Measurements from ENCODE around the gene KRTAP10-12.

The KRTAP10-12 gene

DNA sequence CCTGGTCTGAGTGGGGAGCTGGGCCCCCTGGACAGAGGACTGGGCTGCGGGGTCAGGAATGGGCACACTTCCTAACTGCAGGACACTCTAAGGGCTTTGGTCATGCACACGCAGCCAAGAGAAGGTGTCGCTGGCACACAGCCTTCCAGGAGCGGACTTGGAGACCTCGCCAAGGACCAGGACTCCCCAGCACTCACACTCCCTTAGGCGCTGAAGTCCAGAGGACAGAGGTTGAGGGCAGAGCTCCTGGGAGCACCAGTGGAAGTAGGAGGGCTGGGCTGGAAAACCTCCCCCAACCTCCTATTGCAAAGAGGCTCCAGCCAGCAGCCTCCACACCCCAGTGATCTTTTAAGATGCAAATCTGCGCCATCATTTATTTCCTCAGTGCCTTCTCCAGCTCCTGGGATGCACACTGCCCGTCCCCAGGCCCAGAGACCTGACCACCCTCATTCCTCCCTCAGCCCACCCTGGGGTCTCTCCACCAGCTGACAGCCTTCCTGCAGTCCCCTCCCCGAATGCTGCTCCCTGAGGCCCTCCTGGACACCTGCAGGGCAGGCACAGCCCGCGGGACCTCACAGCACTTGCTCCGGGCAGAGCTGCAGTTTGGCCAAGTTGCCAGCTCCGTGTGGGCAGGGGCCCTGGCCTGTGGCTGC lies 11.4 kb downstream of the KRTAP10-12 start:
- Mint-ChIP-seq H3K36me3 (ENCODE audit: low read depth) (no peaks in the 10 kb centered on the region), H3K4me3 (no peak overlapping the region), H3K9me3 (peaks cover 21% of the 10 kb centered on the region), H3K27ac (no peak overlapping the region), H3K27me3 (ENCODE audit: low read depth, poor library complexity) (peaks cover 100% of the 10 kb centered on the region), H3K4me1 (peaks cover 52% of the 10 kb centered on the region)
- DNase-seq: no peak
- TF ChIP-seq, protein P1, sequence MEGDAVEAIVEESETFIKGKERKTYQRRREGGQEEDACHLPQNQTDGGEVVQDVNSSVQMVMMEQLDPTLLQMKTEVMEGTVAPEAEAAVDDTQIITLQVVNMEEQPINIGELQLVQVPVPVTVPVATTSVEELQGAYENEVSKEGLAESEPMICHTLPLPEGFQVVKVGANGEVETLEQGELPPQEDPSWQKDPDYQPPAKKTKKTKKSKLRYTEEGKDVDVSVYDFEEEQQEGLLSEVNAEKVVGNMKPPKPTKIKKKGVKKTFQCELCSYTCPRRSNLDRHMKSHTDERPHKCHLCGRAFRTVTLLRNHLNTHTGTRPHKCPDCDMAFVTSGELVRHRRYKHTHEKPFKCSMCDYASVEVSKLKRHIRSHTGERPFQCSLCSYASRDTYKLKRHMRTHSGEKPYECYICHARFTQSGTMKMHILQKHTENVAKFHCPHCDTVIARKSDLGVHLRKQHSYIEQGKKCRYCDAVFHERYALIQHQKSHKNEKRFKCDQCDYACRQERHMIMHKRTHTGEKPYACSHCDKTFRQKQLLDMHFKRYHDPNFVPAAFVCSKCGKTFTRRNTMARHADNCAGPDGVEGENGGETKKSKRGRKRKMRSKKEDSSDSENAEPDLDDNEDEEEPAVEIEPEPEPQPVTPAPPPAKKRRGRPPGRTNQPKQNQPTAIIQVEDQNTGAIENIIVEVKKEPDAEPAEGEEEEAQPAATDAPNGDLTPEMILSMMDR (IDR thresholded peaks at IDR 0.05): no peak

DNA sequence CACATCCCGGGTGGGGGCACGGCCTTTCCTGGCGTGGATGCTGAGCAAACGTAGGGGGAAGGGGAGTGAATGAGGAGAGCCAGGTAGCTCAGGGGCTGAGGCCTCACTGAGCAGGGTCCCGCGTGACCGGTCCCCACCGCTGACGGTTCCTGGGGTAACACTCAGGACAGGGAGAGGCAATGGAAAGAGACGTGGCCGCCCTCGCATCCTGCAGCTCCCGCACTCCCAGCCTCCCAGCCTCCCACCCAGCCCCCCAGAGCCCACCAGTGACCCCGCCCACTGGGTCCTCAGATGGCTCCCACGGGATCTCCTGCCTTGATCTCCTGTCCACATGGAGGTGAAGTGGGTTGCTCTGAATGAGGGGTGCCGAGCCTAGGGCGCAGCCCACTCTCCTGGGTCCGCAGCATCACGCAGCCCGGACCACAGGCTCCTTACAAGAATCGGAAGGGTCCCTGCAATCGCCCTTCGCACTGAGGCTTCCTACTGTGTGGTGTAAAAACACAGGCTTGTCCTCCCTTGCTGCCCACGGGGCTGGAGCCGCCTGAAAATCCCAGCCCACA lies 12.0 kb downstream of the KRTAP10-12 start:
- H3K27ac Mint-ChIP-seq: no peak overlapping the region
- no peaks in the 10 kb centered on the region for H3K36me3 Mint-ChIP-seq (ENCODE audit: low read depth)
- DNase-seq: no peak
- TF ChIP-seq, protein P1 (IDR thresholded peaks at IDR 0.05): no peak
- H3K9me3 Mint-ChIP-seq: peaks cover 21% of the 10 kb centered on the region
- H3K4me3 Mint-ChIP-seq: peak overlapping the region; percentile 34
- peaks cover 54% of the 10 kb centered on the region for H3K4me1 Mint-ChIP-seq
- peaks cover 100% of the 10 kb centered on the region for H3K27me3 Mint-ChIP-seq (ENCODE audit: low read depth, poor library complexity)

DNA sequence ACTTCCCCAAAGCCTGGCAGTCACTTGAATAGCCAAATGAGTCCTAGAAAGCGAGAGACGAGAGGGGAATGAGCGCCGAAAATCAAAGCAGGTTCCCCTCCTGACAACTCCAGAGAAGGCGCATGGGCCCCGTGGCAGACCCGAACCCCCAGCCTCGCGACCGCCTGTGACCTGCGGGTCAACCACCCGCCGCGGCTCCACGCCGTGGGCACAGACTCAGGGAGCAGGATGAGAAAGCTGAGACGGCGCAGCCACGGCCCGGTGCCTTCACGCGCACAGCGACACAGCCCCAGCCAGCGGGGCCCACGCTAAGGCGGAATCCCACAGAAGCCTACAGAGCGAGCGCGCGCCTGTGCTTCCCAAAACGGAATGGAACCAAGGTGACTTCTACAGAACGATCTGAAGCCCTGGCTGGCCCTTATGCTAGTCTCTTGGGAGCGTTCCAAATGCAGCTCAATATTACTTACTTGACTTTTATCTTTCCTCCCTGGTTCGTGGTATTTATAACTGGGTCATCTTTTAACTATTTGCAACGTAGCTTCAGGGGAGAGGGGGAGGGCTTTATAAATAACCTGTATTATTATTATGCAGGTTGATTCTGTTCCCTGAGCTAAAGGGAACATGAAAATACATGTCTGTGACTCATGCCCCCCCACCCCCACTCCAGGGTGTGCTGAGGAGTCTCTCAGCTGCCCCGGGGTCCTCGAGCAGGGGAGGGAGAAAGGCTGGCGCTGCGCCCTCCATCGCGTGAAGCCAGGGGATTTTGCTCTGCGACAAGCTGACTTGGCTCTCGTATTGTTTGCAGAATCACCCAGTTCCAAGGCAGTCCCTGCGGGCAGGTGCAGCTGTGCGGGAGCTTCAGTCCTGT lies 12.7 kb downstream of the KRTAP10-12 start:
- Mint-ChIP-seq H3K4me3 (no peak overlapping the region), H3K9me3 (peaks cover 18% of the 10 kb centered on the region), H3K4me1 (peaks cover 57% of the 10 kb centered on the region), H3K27me3 (ENCODE audit: low read depth, poor library complexity) (peaks cover 100% of the 10 kb centered on the region), H3K27ac (no peak overlapping the region), H3K36me3 (ENCODE audit: low read depth) (no peaks in the 10 kb centered on the region)
- no peak for DNase-seq
- TF ChIP-seq, protein P1 (IDR thresholded peaks at IDR 0.05): no peak

DNA sequence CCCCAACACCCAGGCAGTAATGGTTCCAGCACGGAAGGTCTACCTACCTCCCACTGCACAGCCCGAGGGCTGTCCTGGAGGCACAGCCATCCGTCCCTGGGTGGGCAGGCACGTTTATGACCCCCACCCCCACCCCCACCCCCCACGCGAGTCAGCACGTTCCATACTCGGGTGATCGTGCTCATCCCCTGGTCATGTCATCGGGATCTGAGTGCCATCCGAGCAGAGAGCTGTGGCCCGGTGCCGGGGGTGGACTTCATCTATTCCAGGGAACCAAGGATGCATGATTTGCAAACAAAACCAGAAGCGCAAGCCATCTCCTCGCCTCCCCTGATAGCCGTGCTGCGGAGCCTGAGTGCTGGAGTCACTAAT lies 13.3 kb downstream of the KRTAP10-12 start:
- Mint-ChIP-seq H3K27ac (no peak overlapping the region), H3K4me1 (peaks cover 63% of the 10 kb centered on the region), H3K36me3 (ENCODE audit: low read depth) (no peaks in the 10 kb centered on the region), H3K27me3 (ENCODE audit: low read depth, poor library complexity) (peaks cover 100% of the 10 kb centered on the region), H3K4me3 (no peak overlapping the region), H3K9me3 (peaks cover 12% of the 10 kb centered on the region)
- DNase-seq: no peak
- TF ChIP-seq, protein P1 (IDR thresholded peaks at IDR 0.05): no peak

DNA sequence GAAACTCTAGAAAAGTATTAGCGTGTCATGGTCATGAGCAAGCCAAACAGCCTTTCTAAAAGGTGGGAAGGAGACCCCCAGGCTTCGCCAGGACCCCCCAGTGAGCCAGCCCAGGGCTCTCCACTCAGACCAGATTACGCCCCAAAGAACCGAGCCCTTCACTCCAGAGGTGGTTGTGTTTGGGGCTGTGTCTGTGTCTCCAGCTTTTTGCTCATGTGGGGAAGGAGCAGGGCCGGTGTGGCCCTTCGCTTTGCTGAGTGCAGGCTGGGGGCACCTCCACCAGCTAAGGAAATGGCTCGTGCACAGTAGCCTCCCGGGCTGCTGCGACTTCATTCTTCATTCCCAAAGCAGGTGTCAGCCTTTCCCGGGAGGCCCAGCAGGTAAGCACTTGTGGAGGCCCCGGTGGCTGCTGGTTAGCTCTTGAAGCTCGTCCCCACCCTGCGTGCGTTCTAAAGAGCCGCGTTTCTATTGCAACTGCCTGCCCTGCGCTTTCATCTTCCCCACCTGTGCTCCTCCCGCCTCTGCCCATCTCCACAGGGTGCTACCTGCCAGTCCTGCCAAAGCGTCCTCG lies 13.9 kb downstream of the KRTAP10-12 start:
- H3K4me3 Mint-ChIP-seq: peak overlapping the region; percentile 40
- H3K36me3 Mint-ChIP-seq (ENCODE audit: low read depth): no peaks in the 10 kb centered on the region
- peaks cover 99% of the 10 kb centered on the region for H3K27me3 Mint-ChIP-seq (ENCODE audit: low read depth, poor library complexity)
- H3K27ac Mint-ChIP-seq: no peak overlapping the region
- DNase-seq: no peak
- TF ChIP-seq, protein P1 (IDR thresholded peaks at IDR 0.05): no peak
- peaks cover 66% of the 10 kb centered on the region for H3K4me1 Mint-ChIP-seq
- H3K9me3 Mint-ChIP-seq: peaks cover 7% of the 10 kb centered on the region

Data from nephron progenitor cell (in vitro differentiated cells).